Stimulated activated CD8-positive, alpha-beta memory T cell treated with anti-CD3 and anti-CD28 coated beads, Interleukin-15, amount 100 ng/mL, for 48 hours (primary cell): ENCODE measurements around the gene EFHC1.
"Not testable (repeated sequence)": the region's sequence is repeated elsewhere in the genome, so short reads cannot be mapped to it uniquely, and the experiment has no call there.

ENCODE experiments used
- DNase-seq, 2 donors: peaks; one replicate each; pipeline ENCODE4 v3.0.0-alpha.2; 2020; ENCODE audit warnings: low read depth in 2 of 2

The EFHC1 gene

GRCh38 chr6:52438926-52439325 lies 18.8 kb downstream of the EFHC1 start:
- no peak for DNase-seq

GRCh38 chr6:52454556-52454955 lies 34.4 kb downstream of the EFHC1 start:
- DNase-seq = no peak

DNA sequence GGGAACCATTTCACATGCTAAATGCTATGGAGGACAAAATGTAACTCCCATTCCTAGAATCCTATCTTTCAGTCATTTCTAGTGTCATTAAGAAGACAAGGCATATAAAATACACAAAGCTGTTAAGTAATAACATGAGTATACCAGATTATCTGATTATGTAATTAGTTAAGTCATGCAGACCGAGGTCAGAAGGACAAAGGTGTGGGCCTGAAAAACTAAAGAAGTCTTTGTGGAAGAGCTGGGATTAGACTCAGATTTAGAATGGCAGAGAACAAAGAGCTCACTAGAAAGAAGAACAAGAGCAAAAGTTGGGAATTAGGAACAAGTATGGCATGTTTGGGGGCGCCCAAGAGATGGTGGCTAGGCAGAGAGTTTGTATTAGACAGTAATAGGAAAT lies 37.0 kb downstream of the EFHC1 start:
- no peak for DNase-seq

DNA sequence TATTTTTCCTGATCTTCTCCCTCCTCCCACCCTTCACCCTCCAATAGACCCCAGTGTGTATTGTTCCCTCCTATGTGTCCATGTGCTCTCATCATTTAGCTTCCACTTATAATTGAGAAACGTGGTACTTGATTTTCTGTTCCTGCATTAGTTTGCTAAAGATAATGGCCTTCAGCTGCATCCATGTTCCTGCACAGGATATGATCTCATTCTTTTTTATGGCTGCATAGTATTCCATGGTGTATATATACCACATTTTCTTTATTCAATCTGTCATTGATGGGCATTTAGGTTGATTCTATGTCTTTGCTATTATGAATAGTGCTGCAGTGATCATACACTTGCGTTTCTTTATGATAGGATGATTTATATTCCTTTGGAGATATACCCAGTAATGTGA lies 41.1 kb downstream of the EFHC1 start:
- DNase-seq = not testable (repeated sequence)

DNA sequence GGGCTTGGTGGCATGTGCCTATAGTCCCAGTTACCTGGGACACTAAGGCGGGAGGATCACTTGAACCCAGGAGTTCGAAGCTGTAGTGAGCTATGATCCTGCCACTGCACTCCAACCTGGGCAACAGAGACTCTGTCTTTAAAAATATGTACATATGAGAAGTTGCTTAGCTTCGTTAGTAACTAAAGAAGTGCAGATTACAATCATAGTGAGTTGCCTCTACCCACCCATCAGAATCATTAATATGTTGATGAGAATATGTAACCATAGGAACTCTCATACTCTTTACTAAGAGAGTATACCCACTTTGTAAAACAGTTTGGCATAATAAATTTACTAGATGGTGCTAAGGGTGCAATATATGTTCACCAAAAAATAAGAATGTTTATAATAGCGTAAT lies 54.0 kb downstream of the EFHC1 start:
- no peak for DNase-seq

- DNase-seq = no peak
These were observed 55.2 kb downstream of the EFHC1 start for GRCh38 chr6:52475307-52475706.

GRCh38 chr6:52482903-52483670 lies 62.9 kb downstream of the EFHC1 start:
- DNase-seq = no peak

- no peak for DNase-seq
These were observed 63.5 kb downstream of the EFHC1 start for GRCh38 chr6:52483671-52484003.

- no peak for DNase-seq
These were observed 69.7 kb downstream of the EFHC1 start for GRCh38 chr6:52489881-52490280.

- no peak for DNase-seq
These were observed 71.3 kb downstream of the EFHC1 start for GRCh38 chr6:52491203-52492069.

DNA sequence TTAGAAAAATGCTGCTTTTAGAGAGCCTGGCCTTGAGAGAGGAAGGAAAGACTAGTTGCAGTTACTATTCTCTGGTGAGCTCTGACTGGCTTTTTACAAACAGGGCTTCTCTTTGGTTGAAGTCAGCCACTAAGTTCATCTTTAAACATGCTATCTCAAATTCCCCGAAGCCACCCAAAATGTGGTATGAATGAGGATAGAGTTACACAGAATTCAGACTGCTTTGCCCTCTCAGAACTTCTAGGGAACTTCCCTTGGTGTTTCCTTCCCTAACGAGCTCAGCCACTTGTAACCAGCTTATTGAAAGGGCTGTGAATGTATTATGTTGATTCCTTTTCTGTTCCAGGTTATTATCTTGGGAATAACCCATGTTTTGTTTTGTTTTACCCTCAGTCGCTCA lies 73.5 kb downstream of the EFHC1 start:
- no peak for DNase-seq

- no peak for DNase-seq
These were observed 74.3 kb downstream of the EFHC1 start for GRCh38 chr6:52494298-52495072.

DNA sequence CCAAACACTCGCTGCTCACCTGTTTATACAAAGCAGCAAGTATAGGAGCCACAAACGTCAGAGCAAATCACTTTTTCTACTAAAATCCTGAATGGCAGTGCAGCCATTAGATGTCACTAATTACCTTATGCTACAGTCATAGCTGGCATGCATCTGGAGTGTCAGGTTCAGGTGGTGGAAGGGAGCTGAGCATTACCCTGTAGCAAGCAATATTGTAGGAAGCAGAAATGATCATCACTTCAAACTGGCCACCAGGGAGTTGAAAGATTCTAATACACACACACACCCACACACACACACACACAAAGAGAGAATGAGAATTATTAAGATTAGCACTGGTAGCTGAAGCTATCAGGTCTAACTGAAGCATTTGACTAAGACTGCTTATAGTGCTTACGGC lies 75.8 kb downstream of the EFHC1 start:
- no peak for DNase-seq

GRCh38 chr6:52496631-52497030 lies 76.5 kb downstream of the EFHC1 start:
- DNase-seq = no peak

GRCh38 chr6:52497652-52498408 lies 77.7 kb downstream of the EFHC1 start:
- DNase-seq = no peak

- DNase-seq = no peak
These were observed 78.4 kb downstream of the EFHC1 start for GRCh38 chr6:52498538-52499017.

DNA sequence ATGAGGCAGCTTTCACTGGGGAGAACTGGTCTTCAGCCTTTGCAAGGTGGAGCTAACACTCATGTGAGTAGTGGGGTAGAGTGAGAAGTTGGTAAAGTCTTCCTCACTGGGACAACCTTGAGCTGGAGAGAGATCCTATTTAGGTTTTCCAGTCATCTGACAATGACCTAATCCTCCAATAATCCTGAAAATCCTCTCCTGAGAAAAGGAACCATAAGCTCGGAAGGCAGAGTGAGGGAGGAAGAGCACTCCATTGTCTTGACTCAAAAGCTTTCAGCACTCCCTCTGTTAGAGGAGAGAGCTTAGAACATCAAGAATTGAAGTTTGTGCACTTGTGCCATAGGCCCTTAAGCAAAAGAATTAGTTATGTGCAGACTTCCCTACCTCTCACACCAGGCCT lies 78.9 kb downstream of the EFHC1 start:
- DNase-seq = no peak

DNA sequence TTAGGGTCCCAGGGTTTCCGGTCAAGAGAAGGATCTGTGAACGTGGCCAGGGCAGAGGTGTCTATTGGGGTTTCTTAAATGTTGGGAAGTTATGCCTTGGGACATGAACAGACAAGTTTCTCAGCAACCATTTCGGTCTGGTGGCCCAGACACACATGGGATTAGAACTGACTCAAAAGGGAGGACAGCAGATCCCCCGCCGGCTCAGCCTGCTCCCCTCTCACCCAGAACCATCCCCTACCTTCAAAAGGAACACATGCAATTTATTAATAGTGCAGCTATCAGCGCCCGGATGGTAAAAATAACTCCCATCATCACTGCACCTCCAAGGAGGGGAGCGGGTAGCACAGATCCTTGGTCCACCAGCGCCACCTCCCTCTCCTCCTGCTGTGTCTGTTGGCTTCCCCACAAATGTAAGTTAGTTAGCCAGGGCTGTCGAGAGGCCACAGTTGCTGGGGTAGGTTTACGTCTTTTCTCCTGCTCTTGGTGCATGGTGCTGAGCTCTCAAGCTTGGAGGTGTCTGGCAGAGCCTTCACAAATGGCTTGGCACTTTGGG lies 79.6 kb downstream of the EFHC1 start:
- no peak for DNase-seq

GRCh38 chr6:52500238-52501129 lies 80.3 kb downstream of the EFHC1 start:
- no peak for DNase-seq
